CD14-positive monocyte (primary cell): ENCODE measurements around the gene FAM118B. TPM values are rescaled to one million over a fixed set of nuclear protein-coding genes. Genes with fewer than 3 reads are reported as not detected.

Source experiments
- DNase-seq, 3 donors: peaks; one replicate each; pipeline ENCODE4 v3.0.0-alpha.2; 2011 to 2022
- H2AFZ ChIP-seq: 2 replicates; pipeline ENCODE4 v1.6.0; 2012; ENCODE audit warnings: mild to moderate bottlenecking, low read depth, low read length, inconsistent platforms; ENCODE audit not compliant: insufficient read depth, poor library complexity, severe bottlenecking
- H3K27ac ChIP-seq, 2 donors: 1 replicate in 1 of 2; 2 replicates in 1 of 2; pipeline ENCODE4 v1.5.1; 2012 to 2013; ENCODE audit warnings: low read length in 2 of 2, control low read depth in 1 of 2, inconsistent platforms in 1 of 2, low read depth in 1 of 2, mild to moderate bottlenecking in 1 of 2
- H3K27me3 ChIP-seq, 2 donors: one replicate each; pipeline versions ENCODE4 v1.6.0 to v1.6.1; 2011 to 2013; ENCODE audit warnings: low read length in 2 of 2; ENCODE audit not compliant: control insufficient read depth in 2 of 2, insufficient read depth in 2 of 2
- H3K36me3 ChIP-seq, 2 donors: replicated peaks in 1 of 2; 1 replicate in 1 of 2; 2 replicates in 1 of 2; pipeline versions ENCODE4 v1.5.1 to v1.6.1; 2012 to 2013; ENCODE audit warnings: low read length in 2 of 2, control low read depth in 1 of 2, inconsistent platforms in 1 of 2, mild to moderate bottlenecking in 1 of 2; ENCODE audit not compliant: insufficient read depth in 2 of 2, control insufficient read depth in 1 of 2
- H3K4me1 ChIP-seq, 2 donors: 1 replicate in 1 of 2; 2 replicates in 1 of 2; pipeline versions ENCODE4 v1.5.1 to v1.6.1; 2012 to 2013; ENCODE audit warnings: low read length in 2 of 2, control low read depth in 1 of 2, inconsistent platforms in 1 of 2, mild to moderate bottlenecking in 1 of 2, moderate library complexity in 1 of 2; ENCODE audit not compliant: insufficient read depth in 2 of 2, control insufficient read depth in 1 of 2
- H3K4me2 ChIP-seq: replicated peaks from 2 replicates; pipeline ENCODE3; 2012; ENCODE audit warnings: low read length, moderate library complexity, mild to moderate bottlenecking; ENCODE audit not compliant: poor library complexity, severe bottlenecking; ENCODE audit errors: extremely low read depth
- H3K4me3 ChIP-seq, 3 experiments: fragments of 200-600 bp in 1 of 3; sonication (generic) in 1 of 3; replicated peaks in 1 of 3; 1 replicate in 2 of 3; 2 replicates in 1 of 3; pipeline ENCODE4 v1.5.1; 2011 to 2013; ENCODE audit warnings: low read length in 3 of 3, mild to moderate bottlenecking in 3 of 3, control low read depth in 2 of 3, low read depth in 2 of 3, inconsistent platforms in 1 of 3, moderate library complexity in 1 of 3
- H3K79me2 ChIP-seq: 2 replicates; pipeline ENCODE4 v1.6.0; 2012; ENCODE audit warnings: mild to moderate bottlenecking, control low read depth, inconsistent platforms, low read length, moderate library complexity; ENCODE audit not compliant: insufficient read depth
- H3K9ac ChIP-seq: 2 replicates; pipeline ENCODE4 v1.6.0; 2017; ENCODE audit warnings: low read length, mild to moderate bottlenecking; ENCODE audit not compliant: insufficient read depth, poor library complexity, severe bottlenecking
- H3K9me3 ChIP-seq, 2 donors: replicated peaks in 1 of 2; 1 replicate in 1 of 2; 2 replicates in 1 of 2; pipeline versions ENCODE4 v1.5.1 to v1.6.1; 2012 to 2013; ENCODE audit warnings: low read length in 2 of 2, control low read depth in 1 of 2; ENCODE audit not compliant: control insufficient read depth in 1 of 2, insufficient read depth in 1 of 2
- H4K20me1 ChIP-seq: 2 replicates; pipeline ENCODE4 v1.6.0; 2012; ENCODE audit warnings: mild to moderate bottlenecking, low read length, control low read depth, moderate library complexity; ENCODE audit not compliant: insufficient read depth
- H3K27ac Mint-ChIP-seq, 7 donors: one replicate each; pipeline ENCODE4 v1.8.0; 2020; ENCODE audit warnings: mild to moderate bottlenecking in 7 of 7, mixed read lengths in 7 of 7, moderate library complexity in 6 of 7, inconsistent platforms in 2 of 7
- H3K27me3 Mint-ChIP-seq, 3 donors: one replicate each; pipeline ENCODE4 v1.8.0; 2021 to 2022; ENCODE audit warnings: low read depth in 3 of 3, mild to moderate bottlenecking in 3 of 3, mixed read lengths in 3 of 3, moderate library complexity in 3 of 3, inconsistent platforms in 1 of 3
- H3K36me3 Mint-ChIP-seq, 2 donors: one replicate each; pipeline ENCODE4 v1.8.0; 2020; ENCODE audit warnings: mixed read lengths in 2 of 2, inconsistent platforms in 1 of 2, mild to moderate bottlenecking in 1 of 2
- H3K4me1 Mint-ChIP-seq: one replicate; pipeline ENCODE4 v1.8.0; 2020; ENCODE audit warnings: mild to moderate bottlenecking, mixed read lengths
- H3K4me3 Mint-ChIP-seq, 2 donors: one replicate each; pipeline ENCODE4 v1.8.0; 2020; ENCODE audit warnings: mild to moderate bottlenecking in 2 of 2, mixed read lengths in 2 of 2, moderate library complexity in 1 of 2
- H3K9me3 Mint-ChIP-seq, 7 donors: one replicate each; pipeline ENCODE4 v1.8.0; 2020 to 2022; ENCODE audit warnings: mixed read lengths in 7 of 7, mild to moderate bottlenecking in 6 of 7, moderate library complexity in 6 of 7, inconsistent platforms in 2 of 7
- WGBS: methylation state at CpG from one replicate; pipeline ENCODE4 v1.1.5; 2013; ENCODE audit warnings: missing lambda C conversion rate; ENCODE audit not compliant: insufficient coverage; 5-methylcytosine and 5-hydroxymethylcytosine counted together
- intact Hi-C, 2 donors: fragments of 100-400 bp; cut with micrococcal nuclease; formaldehyde crosslinking; loops; one replicate each; pipeline versions ENCODE4 v1.15.0 to v1.15.1; 2023
- polyA plus RNA-seq, 3 donors: library from polyadenylated mRNA; depleted of rRNA in 1 of 3; unstranded in 2 of 3; stranded (reverse) in 1 of 3; fragments of 300-500 nt in 2 of 3; fragments of >200 nt in 1 of 3; fragmentation: Illumina TruSeq in 2 of 3; gene quantifications; 1 replicate in 2 of 3; 2 replicates in 1 of 3; pipeline ENCODE4 v1.2.3, GENCODE V29; 2012 to 2021
- TF ChIP-seq, protein P1 (sequence below): fragments of 200-600 bp; IDR thresholded peaks from one replicate; pipeline ENCODE4 v1.8.0; 2022; ENCODE audit warnings: antibody characterized with exemption, mild to moderate bottlenecking

The FAM118B gene
- polyA plus RNA-seq, 3 donors = 13.6 to 18.7 (median 16.5) TPM

DNA sequence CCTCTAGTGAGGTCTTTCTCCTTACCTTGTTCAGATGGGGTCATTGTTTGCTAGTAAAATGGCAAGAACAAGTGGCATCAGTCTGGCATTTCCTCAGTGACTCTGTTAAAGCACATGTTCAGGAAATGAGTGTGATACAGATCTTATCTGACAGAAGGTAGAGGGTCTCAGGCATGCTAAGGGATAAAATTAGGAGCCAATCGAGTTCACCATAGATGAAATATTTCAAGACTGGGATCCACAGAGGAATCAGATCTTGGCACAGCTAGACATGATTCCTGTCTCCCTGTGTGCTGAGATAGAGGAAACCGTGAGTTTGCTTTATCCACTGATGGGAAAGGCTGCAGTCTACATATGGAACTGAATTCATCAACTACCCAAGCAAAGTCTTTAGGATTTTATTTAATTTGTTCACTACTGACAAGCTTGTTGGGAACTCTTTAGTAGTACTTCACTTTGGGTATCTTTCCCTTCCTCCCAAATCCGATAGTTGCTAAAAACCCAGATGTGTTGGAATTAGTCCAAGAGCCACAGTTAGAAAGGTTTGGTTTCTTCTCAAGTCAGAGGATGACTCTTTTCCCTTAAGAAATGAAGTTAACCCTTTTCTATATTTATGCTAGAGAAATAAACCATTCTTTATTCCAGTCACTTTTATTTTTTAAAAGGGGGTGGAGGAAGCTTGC, 18.4 kb downstream of the FAM118B start:
- Histone ChIP-seq H3K27ac (no peak overlapping the region), H3K4me1 (no peaks in the 10 kb centered on the region), H3K79me2 (peaks cover 22% of the 10 kb centered on the region), H3K9ac (no peak overlapping the region), H2AFZ (no peak overlapping the region), H3K4me2 (no peak overlapping the region), H3K36me3 (peaks cover 21 to 44% of the 10 kb centered on the region in 2 donors), H3K9me3 (peaks cover 13 to 15% of the 10 kb centered on the region in 2 donors), H4K20me1 (peaks cover 17% of the 10 kb centered on the region), H3K4me3 (no peak overlapping the region), H3K27me3 (no peaks in the 10 kb centered on the region)
- intact Hi-C loops = no loop called here
- Mint-ChIP-seq H3K4me1 (peaks cover 7% of the 10 kb centered on the region), H3K27ac (no peak overlapping the region), H3K9me3 (peaks cover 5 to 18% (median 13%) of the 10 kb centered on the region in 7 donors), H3K4me3 (no peak overlapping the region), H3K36me3 (peaks cover 31% of the 10 kb centered on the region in 2 donors), H3K27me3 (peaks cover 0 to 2% (median 0%) of the 10 kb centered on the region in 3 donors)
- no peak for DNase-seq
- TF ChIP-seq, protein P1, sequence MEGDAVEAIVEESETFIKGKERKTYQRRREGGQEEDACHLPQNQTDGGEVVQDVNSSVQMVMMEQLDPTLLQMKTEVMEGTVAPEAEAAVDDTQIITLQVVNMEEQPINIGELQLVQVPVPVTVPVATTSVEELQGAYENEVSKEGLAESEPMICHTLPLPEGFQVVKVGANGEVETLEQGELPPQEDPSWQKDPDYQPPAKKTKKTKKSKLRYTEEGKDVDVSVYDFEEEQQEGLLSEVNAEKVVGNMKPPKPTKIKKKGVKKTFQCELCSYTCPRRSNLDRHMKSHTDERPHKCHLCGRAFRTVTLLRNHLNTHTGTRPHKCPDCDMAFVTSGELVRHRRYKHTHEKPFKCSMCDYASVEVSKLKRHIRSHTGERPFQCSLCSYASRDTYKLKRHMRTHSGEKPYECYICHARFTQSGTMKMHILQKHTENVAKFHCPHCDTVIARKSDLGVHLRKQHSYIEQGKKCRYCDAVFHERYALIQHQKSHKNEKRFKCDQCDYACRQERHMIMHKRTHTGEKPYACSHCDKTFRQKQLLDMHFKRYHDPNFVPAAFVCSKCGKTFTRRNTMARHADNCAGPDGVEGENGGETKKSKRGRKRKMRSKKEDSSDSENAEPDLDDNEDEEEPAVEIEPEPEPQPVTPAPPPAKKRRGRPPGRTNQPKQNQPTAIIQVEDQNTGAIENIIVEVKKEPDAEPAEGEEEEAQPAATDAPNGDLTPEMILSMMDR = no peak
- no CpG with 5 or more reads among the region's 3 CpGs for WGBS

DNA sequence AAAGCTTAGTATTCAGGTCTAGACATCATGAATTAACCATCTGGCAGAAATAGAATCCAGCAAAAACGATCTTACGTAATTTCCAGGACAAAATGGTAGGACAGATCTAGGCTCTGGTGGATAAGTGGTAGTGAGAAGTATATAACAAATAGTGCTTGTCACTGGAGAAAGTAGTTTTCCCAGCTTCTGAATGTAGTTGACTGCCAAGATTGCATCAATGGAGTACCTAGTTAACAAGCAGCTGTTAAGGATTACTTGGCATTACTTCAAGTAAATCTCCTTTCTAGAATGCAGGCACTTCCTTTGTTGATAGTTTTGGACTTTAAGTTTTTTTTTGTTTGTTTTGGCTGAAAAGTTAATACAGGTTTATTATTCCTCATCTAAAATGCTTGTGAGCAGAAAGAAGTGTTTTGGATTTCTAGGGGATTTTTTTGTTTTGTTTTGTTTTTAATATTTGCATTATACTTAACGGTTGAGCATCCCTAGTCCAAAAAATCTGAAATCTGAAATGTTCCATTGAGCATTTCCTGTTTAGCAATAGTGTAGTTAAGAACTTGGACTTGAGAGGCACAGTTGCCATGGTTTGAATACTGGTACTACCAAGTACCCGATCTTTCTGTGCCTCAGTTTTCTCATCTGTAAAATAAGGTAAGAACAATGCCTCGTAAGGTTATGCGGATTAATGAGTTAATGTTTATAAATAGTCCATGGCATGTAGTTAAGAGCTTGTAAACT, 20.3 kb downstream of the FAM118B start:
- peaks cover 16% of the 10 kb centered on the region for H4K20me1 ChIP-seq
- no peaks in the 10 kb centered on the region for H3K27me3 ChIP-seq
- no peak overlapping the region for H3K4me2 ChIP-seq
- TF ChIP-seq, protein P1 = no peak
- Mint-ChIP-seq H3K27me3 (peaks cover 0 to 2% (median 0%) of the 10 kb centered on the region in 3 donors), H3K27ac (no peak overlapping the region), H3K9me3 (peaks cover 0 to 3% (median 0%) of the 10 kb centered on the region in 7 donors), H3K36me3 (peaks cover 44 to 50% of the 10 kb centered on the region in 2 donors), H3K4me3 (no peak overlapping the region), H3K4me1 (no peaks in the 10 kb centered on the region)
- 77% methylated on average over 3 of the region's 6 CpGs for WGBS
- no peak overlapping the region for H2AFZ ChIP-seq
- peaks cover 0 to under 1% of the 10 kb centered on the region in 2 donors for H3K9me3 ChIP-seq
- no peaks in the 10 kb centered on the region for H3K4me1 ChIP-seq
- H3K27ac ChIP-seq = no peak overlapping the region
- intact Hi-C loops = no loop called here
- peaks cover 19% of the 10 kb centered on the region for H3K79me2 ChIP-seq
- H3K4me3 ChIP-seq = no peak overlapping the region
- H3K9ac ChIP-seq = no peak overlapping the region
- peaks cover 36 to 59% of the 10 kb centered on the region in 2 donors for H3K36me3 ChIP-seq
- DNase-seq = no peak
